Thymus (tissue), 11 donors: ENCODE measurements around the gene KIAA0586. TPM values are rescaled to one million over a fixed set of nuclear protein-coding genes. Genes with fewer than 3 reads are reported as not detected.
"Not testable (repeated sequence)": the region's sequence is repeated elsewhere in the genome, so short reads cannot be mapped to it uniquely, and the experiment has no call there.

Source experiments
- DNase-seq, 9 donors: peaks; one replicate each; pipeline ENCODE4 v3.0.0-alpha.2; 2013; ENCODE audit warnings: low spot score in 9 of 9, low read depth in 6 of 9, missing footprints in 1 of 9
- H3K27ac ChIP-seq, 2 donors: one replicate each; pipeline ENCODE4 v1.5.1; 2013; ENCODE audit warnings: control low read depth in 1 of 2, low read depth in 1 of 2, low read length in 1 of 2, mild to moderate bottlenecking in 1 of 2, moderate library complexity in 1 of 2
- H3K27me3 ChIP-seq, 2 donors: one replicate each; pipeline ENCODE4 v1.5.1; 2013; ENCODE audit warnings: low read length in 1 of 2; ENCODE audit not compliant: control insufficient read depth in 2 of 2, insufficient read depth in 1 of 2
- H3K36me3 ChIP-seq, 2 donors: one replicate each; pipeline ENCODE4 v1.5.1; 2013; ENCODE audit warnings: low read length in 1 of 2, mild to moderate bottlenecking in 1 of 2, moderate library complexity in 1 of 2; ENCODE audit not compliant: control insufficient read depth in 2 of 2, insufficient read depth in 2 of 2
- H3K4me1 ChIP-seq, 2 donors: one replicate each; pipeline ENCODE4 v1.5.1; 2013; ENCODE audit warnings: low read length in 2 of 2; ENCODE audit not compliant: control insufficient read depth in 2 of 2, insufficient read depth in 2 of 2
- H3K4me3 ChIP-seq, 2 donors: one replicate each; pipeline ENCODE4 v1.5.1; 2013; ENCODE audit warnings: low read length in 2 of 2, control low read depth in 1 of 2, mild to moderate bottlenecking in 1 of 2
- H3K9me3 ChIP-seq, 2 donors: one replicate each; pipeline ENCODE4 v1.5.1; 2013; ENCODE audit warnings: low read length in 1 of 2, mild to moderate bottlenecking in 1 of 2; ENCODE audit not compliant: control insufficient read depth in 2 of 2, insufficient read depth in 1 of 2
- WGBS: extraction: QIAGEN DNeasy Blood & Tissue Kit; methylation state at CpG from one replicate; pipeline ENCODE4 v1.1.7; 2013; 5-methylcytosine and 5-hydroxymethylcytosine counted together
- polyA plus RNA-seq: library from polyadenylated mRNA; stranded (reverse); fragments of 200-250 nt; gene quantifications from one replicate; pipeline ENCODE4 v1.2.3, GENCODE V29; 2013
- total RNA-seq: library from RNA; stranded (reverse); fragments of 120-200 nt; gene quantifications from one replicate; pipeline ENCODE4 v1.2.4, GENCODE V29; 2013
- donor health status: healthy.

KIAA0586 gene
- total and polyA plus RNA-seq, 2 donors, result 11.0 to 24.9 TPM

DNA sequence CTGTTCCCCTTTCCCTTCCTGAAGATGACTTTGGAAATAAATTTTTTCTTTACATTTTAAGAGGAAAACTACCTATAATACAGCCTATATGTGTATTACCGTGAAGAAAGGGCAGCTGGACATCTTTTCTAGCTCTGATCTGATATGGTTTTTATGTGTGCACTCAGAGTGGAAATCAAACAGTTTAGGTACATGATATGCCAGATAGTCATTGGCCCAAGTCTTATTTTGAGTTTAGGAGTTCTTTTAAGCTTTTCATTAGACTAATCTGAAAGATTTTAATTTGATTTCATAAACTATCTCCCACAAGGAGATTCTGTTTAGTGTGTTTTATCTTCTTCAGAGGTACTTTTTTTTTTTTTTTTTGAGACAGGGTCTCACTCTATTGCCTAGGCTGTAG is 48.8 kb downstream of the KIAA0586 start:
- Histone ChIP-seq H3K36me3 (peaks cover 15 to 23% of the 10 kb centered on the region in 2 donors), H3K27ac (no peak overlapping the region), H3K4me3 (no peak overlapping the region), H3K9me3 (no peaks in the 10 kb centered on the region), H3K27me3 (no peaks in the 10 kb centered on the region), H3K4me1 (no peaks in the 10 kb centered on the region)
- no peak for DNase-seq
- 99% methylated on average over 1 of the region's 1 CpG for WGBS

DNA sequence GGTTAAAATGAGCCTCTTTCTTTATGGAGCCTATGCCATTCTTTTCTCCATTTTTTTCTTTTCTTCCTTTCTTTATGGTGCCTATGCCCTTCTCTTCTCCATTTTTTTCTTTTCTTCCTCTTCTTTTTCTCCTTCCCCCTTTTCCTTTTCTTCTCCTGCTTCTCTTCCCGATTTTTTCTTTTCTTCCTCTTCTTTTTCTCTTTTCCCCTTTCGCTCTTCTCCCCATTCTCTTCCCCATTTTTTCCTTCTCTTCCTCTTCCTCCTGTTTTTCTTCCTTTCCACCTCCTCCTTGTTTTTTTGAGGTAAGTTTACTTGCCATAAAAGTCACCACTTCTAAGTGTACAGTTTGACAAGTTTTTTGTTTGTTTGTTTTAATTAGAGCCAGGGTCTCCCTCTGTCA is 50.1 kb downstream of the KIAA0586 start:
- Histone ChIP-seq H3K27me3 (no peaks in the 10 kb centered on the region), H3K4me1 (no peaks in the 10 kb centered on the region), H3K4me3 (no peak overlapping the region), H3K27ac (no peak overlapping the region), H3K36me3 (peaks cover 20 to 28% of the 10 kb centered on the region in 2 donors), H3K9me3 (no peaks in the 10 kb centered on the region)
- 93% methylated on average over 2 of the region's 2 CpGs for WGBS
- no peak for DNase-seq

DNA sequence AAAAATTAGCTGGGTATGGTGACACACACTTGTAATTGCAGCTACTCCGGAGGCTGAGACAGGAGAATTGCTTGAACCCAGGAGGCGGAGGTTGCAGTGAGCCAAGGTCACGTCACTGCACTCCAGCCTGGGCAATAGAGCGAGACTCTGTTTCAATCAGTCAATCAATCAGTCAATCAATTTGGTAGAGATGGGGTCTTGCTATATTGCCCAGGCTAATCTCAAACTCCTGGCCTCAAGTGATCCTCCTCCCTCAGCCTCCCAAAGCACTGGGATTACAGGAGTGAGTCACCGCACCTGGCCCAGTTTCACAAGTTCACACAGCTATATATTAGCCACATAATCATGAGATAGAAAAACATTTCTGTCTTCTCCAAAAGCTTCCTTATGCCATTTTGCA is 50.8 kb downstream of the KIAA0586 start:
- not testable (repeated sequence) for H3K4me1 ChIP-seq, H3K4me3 ChIP-seq, H3K27me3 ChIP-seq, DNase-seq, H3K9me3 ChIP-seq, H3K27ac ChIP-seq
- peaks cover 24 to 32% of the 10 kb centered on the region in 2 donors for H3K36me3 ChIP-seq
- WGBS, result 99% methylated on average over 5 of the region's 5 CpGs

DNA sequence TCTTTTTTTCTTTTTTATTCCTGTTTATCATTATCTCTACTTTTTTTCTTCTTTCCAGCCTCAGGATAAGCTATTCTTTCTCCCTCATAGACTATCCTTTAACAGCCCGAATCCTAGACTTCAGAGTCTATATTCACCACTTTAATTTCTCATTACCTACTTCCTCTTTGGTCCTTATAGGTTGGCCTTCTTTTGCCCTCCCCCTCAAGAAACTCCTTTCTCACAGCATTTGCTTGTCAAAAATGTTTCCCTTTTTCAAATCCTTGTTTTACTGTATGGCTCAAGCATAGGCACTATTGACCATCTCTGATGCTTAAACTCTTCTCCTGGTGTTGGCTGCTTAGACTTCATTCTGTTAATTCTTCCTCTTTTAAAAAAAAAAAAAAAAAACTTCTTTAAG is 52.5 kb downstream of the KIAA0586 start:
- no peaks in the 10 kb centered on the region for H3K27me3 ChIP-seq
- WGBS, result 91% methylated on average over 1 of the region's 1 CpG
- no peak overlapping the region for H3K27ac ChIP-seq
- peaks cover 22 to 27% of the 10 kb centered on the region in 2 donors for H3K36me3 ChIP-seq
- peak in 1 of 9 donors; percentile 1 for DNase-seq
- no peaks in the 10 kb centered on the region for H3K4me1 ChIP-seq
- no peak overlapping the region for H3K4me3 ChIP-seq
- no peaks in the 10 kb centered on the region for H3K9me3 ChIP-seq

DNA sequence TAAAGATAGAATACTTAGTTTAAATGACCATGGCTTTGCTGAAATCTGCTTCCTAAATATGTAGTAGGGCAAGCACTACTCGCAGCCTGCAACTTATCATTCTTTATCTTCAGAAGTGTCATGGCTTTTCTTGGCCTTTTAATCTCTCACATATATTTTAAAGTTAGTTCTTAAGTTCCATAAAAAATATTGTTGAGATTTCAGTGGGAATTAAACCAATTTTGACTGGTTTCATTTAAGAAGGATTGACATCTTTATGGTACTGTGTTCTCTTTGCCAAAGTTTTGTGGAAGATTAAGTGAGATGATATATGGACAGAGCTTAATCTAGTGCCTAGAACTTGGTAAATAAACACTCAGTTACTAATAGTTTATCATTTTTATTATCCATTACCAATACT is 56.7 kb downstream of the KIAA0586 start:
- no peak overlapping the region for H3K4me3 ChIP-seq
- no peaks in the 10 kb centered on the region for H3K27me3 ChIP-seq
- WGBS, result 96% methylated on average over 1 of the region's 1 CpG
- no peaks in the 10 kb centered on the region for H3K9me3 ChIP-seq
- no peak for DNase-seq
- no peak overlapping the region for H3K27ac ChIP-seq
- peaks cover 24 to 29% of the 10 kb centered on the region in 2 donors for H3K36me3 ChIP-seq
- no peaks in the 10 kb centered on the region for H3K4me1 ChIP-seq

DNA sequence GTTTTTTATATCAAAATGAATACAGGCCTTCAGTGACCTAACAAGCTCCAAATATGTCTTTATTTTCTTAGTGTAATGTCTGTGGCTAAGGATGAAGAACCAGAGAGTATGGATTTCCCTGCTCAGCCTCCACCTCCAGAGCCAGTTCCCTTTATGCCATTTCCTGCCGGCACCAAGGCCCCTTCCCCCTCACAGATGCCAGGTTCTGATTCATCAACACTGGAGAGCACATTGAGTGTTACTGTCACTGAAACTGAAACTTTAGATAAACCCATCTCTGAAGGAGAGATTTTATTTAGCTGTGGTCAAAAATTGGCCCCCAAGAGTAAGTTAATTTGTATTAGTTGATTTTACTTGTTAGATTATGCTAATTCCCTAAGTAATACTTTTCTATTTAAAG is 61.0 kb downstream of the KIAA0586 start:
- peaks cover 24 to 28% of the 10 kb centered on the region in 2 donors for H3K36me3 ChIP-seq

DNA sequence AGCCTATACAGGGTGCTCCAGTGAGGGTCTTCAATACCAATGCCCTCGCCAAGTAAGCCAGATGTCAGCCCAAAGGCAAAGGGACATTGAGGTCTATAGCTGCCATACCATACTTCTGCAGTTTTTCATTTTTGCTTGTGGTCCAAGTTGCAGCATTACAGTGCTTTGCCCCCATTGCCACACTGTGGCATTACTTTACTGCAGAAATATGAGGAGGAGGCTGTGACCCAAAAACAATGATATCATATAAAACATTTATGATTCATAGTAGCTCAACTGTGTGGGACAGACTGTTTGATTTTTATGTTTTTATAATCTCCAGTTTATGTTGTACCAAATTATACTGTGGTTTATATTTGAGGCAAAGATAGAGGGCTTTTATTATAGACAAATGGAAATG is 64.1 kb downstream of the KIAA0586 start:
- no peak overlapping the region for H3K27ac ChIP-seq
- no peak for DNase-seq
- H3K27me3 ChIP-seq, result no peaks in the 10 kb centered on the region
- H3K9me3 ChIP-seq, result no peaks in the 10 kb centered on the region
- H3K4me1 ChIP-seq, result no peaks in the 10 kb centered on the region
- peaks cover 29% of the 10 kb centered on the region in 2 donors for H3K36me3 ChIP-seq
- WGBS, result 95% methylated on average over 1 of the region's 1 CpG
- no peak overlapping the region for H3K4me3 ChIP-seq

More for the DNA sequence above, 61.0 kb downstream of the KIAA0586 start:
- no peaks in the 10 kb centered on the region for H3K9me3 ChIP-seq
- no peak overlapping the region for H3K27ac ChIP-seq
- no peaks in the 10 kb centered on the region for H3K4me1 ChIP-seq
- 65% methylated on average over 1 of the region's 1 CpG for WGBS
- no peaks in the 10 kb centered on the region for H3K27me3 ChIP-seq
- no peak overlapping the region for H3K4me3 ChIP-seq
- no peak for DNase-seq

DNA sequence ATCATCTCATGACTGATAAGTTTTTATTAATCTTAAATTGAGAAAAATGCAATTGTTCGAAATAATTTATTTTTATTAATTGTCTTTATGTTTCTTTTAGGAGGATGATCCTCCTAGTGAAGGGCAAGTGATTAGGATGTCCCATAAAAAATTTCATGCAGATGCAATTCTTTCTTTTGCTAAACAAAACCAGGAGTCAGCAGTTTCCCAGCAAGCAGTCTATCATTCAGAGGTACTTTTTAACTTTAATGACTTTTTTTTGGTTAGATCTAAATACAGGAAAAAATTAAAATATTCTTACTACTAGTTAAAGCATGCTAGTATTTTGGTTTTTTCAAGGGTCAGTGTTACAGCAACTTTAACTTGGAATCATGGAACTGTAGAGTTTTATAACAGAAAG is 64.5 kb downstream of the KIAA0586 start:
- Histone ChIP-seq H3K27ac (no peak overlapping the region), H3K36me3 (peaks cover 25 to 26% of the 10 kb centered on the region in 2 donors), H3K4me3 (no peak overlapping the region), H3K27me3 (no peaks in the 10 kb centered on the region), H3K4me1 (no peaks in the 10 kb centered on the region), H3K9me3 (no peaks in the 10 kb centered on the region)
- 97% methylated on average over 1 of the region's 1 CpG for WGBS
- no peak for DNase-seq

DNA sequence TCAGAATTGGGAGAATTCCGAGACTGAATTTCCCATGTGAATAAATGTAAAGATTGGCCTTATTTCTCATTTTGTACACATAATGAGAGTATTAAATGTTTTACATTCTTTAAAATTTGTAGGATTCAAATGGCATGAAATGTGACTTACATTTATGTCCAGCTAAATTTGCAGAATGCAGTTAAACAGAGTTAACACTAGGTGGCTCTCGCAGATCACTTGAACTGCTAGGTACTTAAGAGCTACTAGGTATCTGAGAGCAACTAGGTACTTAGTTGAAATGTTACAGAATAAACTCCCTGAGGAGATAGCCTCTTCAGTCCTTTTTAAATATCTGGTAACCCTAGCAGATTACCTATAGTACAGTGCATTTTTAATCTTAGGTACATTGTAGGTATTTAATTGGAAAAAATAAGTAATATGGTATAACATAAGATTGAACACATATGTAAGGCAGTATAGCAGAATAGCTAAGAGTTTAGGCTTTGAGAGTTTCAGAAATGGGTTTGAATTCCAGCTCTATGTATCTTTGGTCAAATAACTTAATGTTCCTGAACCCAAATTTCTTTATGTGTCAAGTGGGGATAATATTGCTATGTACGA is 73.8 kb downstream of the KIAA0586 start:
- Histone ChIP-seq H3K27me3 (no peaks in the 10 kb centered on the region), H3K4me1 (no peaks in the 10 kb centered on the region), H3K4me3 (no peak overlapping the region), H3K9me3 (no peaks in the 10 kb centered on the region), H3K27ac (no peak overlapping the region), H3K36me3 (peaks cover 12 to 29% of the 10 kb centered on the region in 2 donors)
- peak; percentile 1 to 68 (median 34) for DNase-seq
- 62% methylated on average over 3 of the region's 3 CpGs for WGBS
